HG02588 (cell line): ENCODE results near the gene KRT13.
A peak's percentile ranks its signal among the peaks of the same experiment; 100 is the strongest.

Source experiments
- ATAC-seq: cut with Tn5 transposase; IDR thresholded peaks from one replicate; pipeline ENCODE4 v1.9.1; 2021; ENCODE audit warnings: mild to moderate bottlenecking, moderate library complexity; ENCODE audit not compliant: unreplicated experiment

Gene KRT13

GRCh38 chr17:41498276-41498675, 7.1 kb downstream of the KRT13 start:
- ATAC-seq: no peak

GRCh38 chr17:41496803-41497484, 8.5 kb downstream of the KRT13 start:
- peak; percentile 47 for ATAC-seq

GRCh38 chr17:41494524-41494923, 10.9 kb downstream of the KRT13 start:
- no peak for ATAC-seq

GRCh38 chr17:41492771-41493170, 12.6 kb downstream of the KRT13 start:
- ATAC-seq: no peak

GRCh38 chr17:41492351-41492750, 13.1 kb downstream of the KRT13 start:
- no peak for ATAC-seq

GRCh38 chr17:41491476-41491875, 13.9 kb downstream of the KRT13 start:
- no peak for ATAC-seq

- no peak for ATAC-seq
These were observed 15.1 kb downstream of the KRT13 start for GRCh38 chr17:41490000-41490990.

- ATAC-seq: no peak
These were observed 15.9 kb downstream of the KRT13 start, which contains the start of gene KRT36 for GRCh38 chr17:41489531-41489930. Gene KRT36, minus strand, starts transcription at chr17:41489910. Its CDS starts 46 bp downstream, at chr17:41489864.

- no peak for ATAC-seq
These were observed 18.4 kb downstream of the KRT13 start for GRCh38 chr17:41486809-41487530.

GRCh38 chr17:41486316-41486715, 19.1 kb downstream of the KRT13 start:
- no peak for ATAC-seq

GRCh38 chr17:41484920-41485904, 20.2 kb downstream of the KRT13 start:
- ATAC-seq: no peak

GRCh38 chr17:41483991-41484826, 21.2 kb downstream of the KRT13 start:
- ATAC-seq: no peak

- ATAC-seq: no peak
These were observed 21.9 kb downstream of the KRT13 start for GRCh38 chr17:41483531-41483930.

GRCh38 chr17:41481036-41481435, 24.4 kb downstream of the KRT13 start, which contains the start of gene KRT35:
Gene KRT35, minus strand, starts transcription at chr17:41481151. Its CDS starts 54 bp downstream, at chr17:41481097.
- ATAC-seq: no peak

GRCh38 chr17:41480581-41480980, 24.8 kb downstream of the KRT13 start:
- ATAC-seq: no peak

GRCh38 chr17:41480136-41480535, 25.3 kb downstream of the KRT13 start:
- no peak for ATAC-seq

GRCh38 chr17:41478237-41478636, 27.2 kb downstream of the KRT13 start:
- no peak for ATAC-seq

GRCh38 chr17:41476866-41477815, 28.3 kb downstream of the KRT13 start:
- no peak for ATAC-seq
